Measurements from ENCODE around the gene CCDC178.
A peak's percentile ranks its signal among the peaks of the same experiment; 100 is the strongest.

Gene CCDC178

DNA sequence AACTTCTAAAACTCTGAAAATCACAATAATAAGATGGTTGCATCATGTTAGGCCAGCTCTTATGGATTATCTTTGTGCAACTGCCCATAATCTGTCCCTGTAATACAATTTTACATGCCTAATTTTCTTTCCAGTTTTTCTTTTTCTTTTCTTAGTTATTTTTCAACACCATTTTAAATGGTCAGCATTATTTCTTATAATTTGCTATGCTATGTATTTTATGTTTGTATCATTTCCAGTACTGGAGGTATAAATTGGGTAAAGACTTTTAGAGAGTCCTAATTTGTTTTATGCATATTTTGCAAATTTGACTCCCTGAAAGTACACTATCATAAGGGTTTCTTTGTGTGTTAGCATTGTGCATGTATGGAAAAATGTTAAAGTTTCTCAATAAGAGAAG lies 333.0 kb downstream of the CCDC178 start:
- DNase-seq (no peak), ATAC-seq (replicated peaks) (no peak)
- no peak overlapping the region for H3K27ac Mint-ChIP-seq
- H3K4me3 Mint-ChIP-seq: no peak overlapping the region
- H3K27me3 Mint-ChIP-seq: peaks cover 5 to 7% of the 10 kb centered on the region in 2 donors
- H3K36me3 Mint-ChIP-seq: no peaks in the 10 kb centered on the region
- H3K4me1 Mint-ChIP-seq: no peaks in the 10 kb centered on the region
- no peaks in the 10 kb centered on the region for H3K9me3 Mint-ChIP-seq

DNA sequence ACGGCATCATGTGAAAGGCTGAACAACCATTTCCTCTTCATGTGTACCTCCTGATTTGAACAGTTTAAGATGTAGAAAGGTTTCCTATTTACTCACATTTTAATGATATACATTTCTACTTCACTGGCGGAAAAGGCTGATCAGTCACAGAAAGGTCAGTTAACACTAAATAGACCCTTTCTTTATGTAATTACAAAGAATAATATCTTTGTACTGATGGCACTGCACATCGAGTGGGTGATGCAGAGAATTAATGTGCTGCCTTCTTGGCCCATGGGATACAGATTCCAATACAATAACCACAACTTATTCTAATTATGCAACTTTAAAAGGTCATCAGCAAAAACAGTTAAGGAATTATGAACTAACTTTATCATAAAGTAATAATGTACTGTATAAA lies 339.2 kb downstream of the CCDC178 start:
- DNase-seq (no peak), ATAC-seq (replicated peaks) (no peak)
- no peak overlapping the region for H3K27ac Mint-ChIP-seq
- H3K4me3 Mint-ChIP-seq: no peak overlapping the region
- no peaks in the 10 kb centered on the region for H3K9me3 Mint-ChIP-seq
- H3K4me1 Mint-ChIP-seq: no peaks in the 10 kb centered on the region
- peaks cover 0 to under 1% of the 10 kb centered on the region in 2 donors for H3K27me3 Mint-ChIP-seq
- H3K36me3 Mint-ChIP-seq: no peaks in the 10 kb centered on the region

DNA sequence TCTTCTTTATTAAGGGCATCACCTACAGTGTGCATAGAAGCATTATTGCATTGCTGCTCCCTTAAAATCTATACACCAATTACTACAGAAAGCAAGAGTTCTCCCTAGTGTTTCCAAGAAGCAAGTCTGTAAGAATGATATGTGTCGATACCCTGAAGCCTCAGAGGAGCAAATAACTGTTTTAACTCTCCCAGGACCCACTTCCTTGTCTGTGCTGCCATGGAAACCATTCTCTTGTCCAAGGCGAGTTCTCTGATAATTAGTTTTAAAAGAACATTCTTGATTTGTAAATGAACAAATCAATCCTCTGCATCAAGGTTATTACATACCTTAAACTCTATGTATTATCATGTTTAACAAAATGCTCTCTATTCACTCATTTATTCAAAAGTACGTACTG lies 340.9 kb downstream of the CCDC178 start:
- DNase-seq (no peak), ATAC-seq (replicated peaks) (no peak)
- no peaks in the 10 kb centered on the region for H3K36me3 Mint-ChIP-seq
- H3K4me3 Mint-ChIP-seq: no peak overlapping the region
- H3K27me3 Mint-ChIP-seq: no peaks in the 10 kb centered on the region
- no peak overlapping the region for H3K27ac Mint-ChIP-seq
- H3K4me1 Mint-ChIP-seq: no peaks in the 10 kb centered on the region
- H3K9me3 Mint-ChIP-seq: no peaks in the 10 kb centered on the region

DNA sequence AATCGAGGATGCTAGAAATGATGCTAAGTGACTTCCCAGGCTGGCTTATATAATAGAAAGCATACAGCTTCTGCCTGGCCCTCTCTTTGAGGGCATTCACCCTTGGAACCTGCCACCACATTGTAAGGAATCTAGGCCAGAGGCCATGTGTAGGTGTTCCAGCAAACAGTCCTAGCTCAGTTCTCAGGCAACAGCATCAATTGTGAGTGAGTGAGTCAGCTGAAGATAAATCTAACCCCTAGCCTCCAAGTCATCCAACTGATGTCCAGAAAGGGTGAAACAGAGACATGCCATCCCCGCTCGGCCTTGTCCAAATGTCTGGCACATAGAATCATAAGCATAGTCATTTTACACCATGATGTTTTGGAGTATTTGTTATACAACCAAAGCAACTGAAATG lies 343.4 kb downstream of the CCDC178 start:
- no peak for ATAC-seq (replicated peaks)
- DNase-seq: no peak
- no peak overlapping the region for H3K27ac Mint-ChIP-seq
- no peaks in the 10 kb centered on the region for H3K36me3 Mint-ChIP-seq
- no peaks in the 10 kb centered on the region for H3K9me3 Mint-ChIP-seq
- H3K27me3 Mint-ChIP-seq: no peaks in the 10 kb centered on the region
- no peaks in the 10 kb centered on the region for H3K4me1 Mint-ChIP-seq
- no peak overlapping the region for H3K4me3 Mint-ChIP-seq

DNA sequence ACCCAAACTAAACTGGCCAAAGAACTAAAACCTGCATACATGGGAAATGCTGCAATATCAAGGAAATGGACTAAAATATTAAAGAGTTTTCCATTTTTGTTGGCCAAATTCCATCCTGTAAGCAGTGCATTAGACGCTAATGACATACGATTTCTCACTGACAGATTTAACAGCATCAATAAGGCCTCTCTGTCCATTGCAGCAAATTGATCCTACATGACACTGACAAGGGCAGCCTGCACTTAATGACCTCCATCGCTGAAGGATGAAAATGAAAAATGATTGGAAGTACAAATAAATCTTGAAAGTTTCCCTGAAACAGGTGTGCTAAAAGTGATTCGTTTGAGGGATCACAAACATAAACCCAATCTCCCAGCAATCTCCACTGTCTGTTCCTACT lies 350.1 kb downstream of the CCDC178 start:
- no peak overlapping the region for H3K4me3 Mint-ChIP-seq
- H3K27ac Mint-ChIP-seq: no peak overlapping the region
- no peaks in the 10 kb centered on the region for H3K4me1 Mint-ChIP-seq
- ATAC-seq (replicated peaks) (no peak), DNase-seq (no peak)
- H3K36me3 Mint-ChIP-seq: no peaks in the 10 kb centered on the region
- no peaks in the 10 kb centered on the region for H3K27me3 Mint-ChIP-seq
- H3K9me3 Mint-ChIP-seq: no peaks in the 10 kb centered on the region

DNA sequence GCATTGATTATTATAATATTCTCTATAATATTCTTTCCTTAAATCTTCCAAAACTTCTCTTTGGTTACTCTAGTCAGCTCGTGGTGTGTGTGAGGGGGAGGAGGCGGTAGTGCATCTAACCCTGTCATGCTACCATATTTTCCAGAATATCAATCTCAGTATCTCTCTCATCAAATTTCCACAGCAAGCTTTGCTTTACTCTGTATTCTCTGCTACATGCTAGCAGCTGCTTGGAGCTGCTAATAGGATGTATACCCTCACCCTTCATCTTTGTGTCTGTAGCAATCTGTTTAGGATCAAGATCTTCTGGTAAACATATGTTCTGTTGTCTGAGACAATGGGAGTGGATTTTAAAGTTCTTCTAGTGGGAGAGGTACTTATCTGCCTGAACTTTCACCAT lies 363.9 kb downstream of the CCDC178 start:
- ATAC-seq (replicated peaks): no peak
- no peak overlapping the region for H3K27ac Mint-ChIP-seq
- H3K4me1 Mint-ChIP-seq: no peaks in the 10 kb centered on the region
- H3K36me3 Mint-ChIP-seq: no peaks in the 10 kb centered on the region
- peaks cover 5 to 17% of the 10 kb centered on the region in 2 donors for H3K27me3 Mint-ChIP-seq
- H3K9me3 Mint-ChIP-seq: peaks cover 0 to 3% of the 10 kb centered on the region in 2 donors
- DNase-seq: no peak
- H3K4me3 Mint-ChIP-seq: no peak overlapping the region

DNA sequence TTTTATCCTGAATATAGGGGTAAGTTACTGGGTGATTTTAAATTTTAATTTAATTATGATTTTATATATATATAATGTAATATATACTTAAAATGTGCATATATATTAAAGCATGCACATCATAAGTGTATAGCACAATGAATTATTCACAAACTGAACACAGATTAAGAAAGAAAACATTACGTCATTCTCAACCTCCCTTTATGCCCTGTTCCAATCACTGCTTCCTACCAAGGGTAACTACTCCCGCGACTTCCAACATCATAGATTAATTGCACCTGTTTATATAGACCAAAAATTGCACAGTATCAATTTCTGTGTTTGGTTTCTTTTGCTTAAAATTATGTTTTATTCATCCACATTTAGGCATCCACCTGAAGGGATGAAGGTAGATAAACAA lies 366.4 kb downstream of the CCDC178 start:
- ATAC-seq (replicated peaks): no peak
- H3K9me3 Mint-ChIP-seq: peaks cover 0 to 2% of the 10 kb centered on the region in 2 donors

DNA sequence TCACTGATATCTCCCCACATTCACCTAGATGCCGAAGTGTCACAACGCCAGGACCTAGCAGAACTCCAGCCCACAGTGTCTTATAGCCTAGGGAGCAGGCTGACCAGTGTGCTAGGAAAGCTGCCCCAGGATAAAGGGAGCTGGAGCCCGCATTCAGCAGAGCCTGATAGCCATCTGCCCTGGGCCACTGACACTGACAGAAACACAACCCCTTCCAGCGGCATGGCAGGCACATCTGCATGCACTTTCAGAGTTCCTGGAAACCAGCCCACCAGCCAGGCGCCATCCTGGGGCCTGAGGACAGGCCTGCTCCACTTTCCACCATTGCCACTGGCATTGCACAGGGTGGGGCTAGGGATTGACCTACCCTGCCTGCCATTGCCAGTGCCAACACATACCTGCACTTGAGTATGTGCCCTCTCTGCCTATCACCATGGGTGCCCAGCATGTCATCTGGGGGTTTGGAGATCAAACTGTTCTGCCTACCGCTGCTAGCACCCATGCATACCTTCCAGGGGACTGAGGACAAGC lies 377.6 kb downstream of the CCDC178 start:
- Mint-ChIP-seq H3K36me3 (no peaks in the 10 kb centered on the region), H3K4me3 (no peak overlapping the region), H3K27me3 (peaks cover 21 to 23% of the 10 kb centered on the region in 2 donors), H3K27ac (no peak overlapping the region), H3K9me3 (peaks cover 5 to 8% of the 10 kb centered on the region in 2 donors), H3K4me1 (no peaks in the 10 kb centered on the region)
- ATAC-seq (replicated peaks) (peak in 1 of 2 donors; percentile 14), DNase-seq (no peak)

More for the DNA sequence above, 366.4 kb downstream of the CCDC178 start:
- Mint-ChIP-seq H3K27me3 (peaks cover 5 to 17% of the 10 kb centered on the region in 2 donors), H3K36me3 (no peaks in the 10 kb centered on the region), H3K4me3 (no peak overlapping the region), H3K27ac (no peak overlapping the region), H3K4me1 (no peaks in the 10 kb centered on the region)
- DNase-seq: no peak

DNA sequence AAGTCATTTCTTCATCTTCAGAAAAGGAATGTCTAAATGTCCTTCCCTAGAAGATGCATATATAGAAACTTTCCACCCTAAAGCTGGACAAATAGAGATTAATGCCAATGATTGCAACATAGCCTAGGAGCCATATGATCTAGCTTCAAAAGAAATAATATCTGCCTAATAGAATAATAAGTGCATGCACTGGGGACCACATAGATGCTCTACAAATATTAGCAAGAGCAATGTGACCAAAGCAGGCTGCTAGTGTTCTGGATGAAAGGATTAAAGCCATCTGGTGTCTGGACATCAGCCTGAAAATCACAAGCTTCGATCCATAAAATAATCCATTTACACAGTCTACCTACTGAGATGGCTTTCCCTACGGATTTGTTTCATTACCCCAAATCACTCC lies 387.6 kb downstream of the CCDC178 start:
- Mint-ChIP-seq H3K4me3 (no peak overlapping the region), H3K27me3 (peaks cover 5 to 6% of the 10 kb centered on the region in 2 donors), H3K4me1 (no peaks in the 10 kb centered on the region), H3K36me3 (no peaks in the 10 kb centered on the region), H3K27ac (no peak overlapping the region), H3K9me3 (no peaks in the 10 kb centered on the region)
- DNase-seq (no peak), ATAC-seq (replicated peaks) (no peak)

DNA sequence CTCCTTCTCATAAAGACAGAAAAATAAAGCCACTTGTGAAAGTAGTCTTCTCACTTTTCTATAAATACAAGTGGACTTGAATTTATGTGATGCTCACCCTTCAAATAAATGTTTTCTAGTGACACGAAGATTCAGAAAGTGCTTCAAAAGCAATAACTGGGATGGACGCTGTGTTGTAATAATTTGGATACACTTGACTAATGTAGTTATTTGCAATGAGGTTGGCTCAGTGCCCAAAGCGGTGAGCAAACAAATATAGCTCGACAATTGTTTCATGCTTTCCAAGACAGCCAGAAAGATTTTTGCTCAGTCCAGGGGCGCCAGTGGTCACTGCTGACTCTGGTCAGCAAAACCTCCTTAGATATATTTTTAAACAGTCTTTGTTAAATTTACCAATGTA lies 389.1 kb downstream of the CCDC178 start:
- no peaks in the 10 kb centered on the region for H3K4me1 Mint-ChIP-seq
- H3K36me3 Mint-ChIP-seq: no peaks in the 10 kb centered on the region
- no peak overlapping the region for H3K4me3 Mint-ChIP-seq
- DNase-seq (no peak), ATAC-seq (replicated peaks) (no peak)
- peaks cover 4 to 5% of the 10 kb centered on the region in 2 donors for H3K27me3 Mint-ChIP-seq
- H3K27ac Mint-ChIP-seq: no peak overlapping the region
- no peaks in the 10 kb centered on the region for H3K9me3 Mint-ChIP-seq

DNA sequence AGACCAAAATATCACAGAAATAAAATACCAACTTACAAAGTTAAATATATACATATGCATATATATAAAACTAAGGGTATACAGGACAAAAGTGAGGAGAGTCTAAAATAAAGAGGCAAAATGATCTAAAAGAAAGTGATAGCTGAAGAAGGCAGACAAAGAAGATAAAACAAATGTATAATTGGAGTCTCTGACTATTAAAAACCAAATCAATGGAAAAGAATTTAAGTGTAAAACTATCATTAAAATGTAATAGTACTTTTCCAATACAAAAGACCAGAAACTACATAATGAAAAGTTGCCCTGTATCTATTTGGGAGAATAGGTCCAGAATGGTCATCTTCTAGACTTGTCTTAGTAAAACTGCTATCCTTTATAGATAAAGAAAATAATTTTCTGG lies 400.3 kb downstream of the CCDC178 start:
- H3K9me3 Mint-ChIP-seq: peaks cover 5 to 12% of the 10 kb centered on the region in 2 donors
- no peaks in the 10 kb centered on the region for H3K36me3 Mint-ChIP-seq
- H3K27me3 Mint-ChIP-seq: peaks cover 0 to 17% of the 10 kb centered on the region in 2 donors
- no peak overlapping the region for H3K4me3 Mint-ChIP-seq
- no peaks in the 10 kb centered on the region for H3K4me1 Mint-ChIP-seq
- DNase-seq: no peak
- ATAC-seq (replicated peaks): no peak
- H3K27ac Mint-ChIP-seq: no peak overlapping the region

DNA sequence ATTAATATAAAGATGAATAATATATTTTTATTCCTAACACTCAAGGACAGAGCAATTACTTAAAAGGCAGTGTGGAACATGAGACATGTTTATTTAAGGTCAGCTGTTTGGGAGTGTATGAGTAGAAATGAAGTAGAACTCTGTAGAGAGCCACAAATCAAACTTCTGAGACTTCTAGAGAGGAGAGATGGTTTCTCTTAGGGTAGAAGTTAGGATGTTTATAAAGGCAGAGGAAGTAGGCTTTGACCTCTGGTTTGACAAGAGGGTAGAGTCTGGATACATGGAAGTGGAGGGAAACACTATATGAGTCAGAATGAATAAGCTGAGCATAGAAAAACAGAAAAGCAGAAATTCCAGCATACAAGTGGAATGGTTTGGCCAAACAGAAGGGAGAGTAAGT lies 405.6 kb downstream of the CCDC178 start:
- no peaks in the 10 kb centered on the region for H3K36me3 Mint-ChIP-seq
- H3K27ac Mint-ChIP-seq: no peak overlapping the region
- H3K4me3 Mint-ChIP-seq: no peak overlapping the region
- DNase-seq: no peak
- H3K4me1 Mint-ChIP-seq: no peaks in the 10 kb centered on the region
- ATAC-seq (replicated peaks): no peak
- H3K27me3 Mint-ChIP-seq: peaks cover 0 to 14% of the 10 kb centered on the region in 2 donors
- peaks cover 0 to 5% of the 10 kb centered on the region in 2 donors for H3K9me3 Mint-ChIP-seq

DNA sequence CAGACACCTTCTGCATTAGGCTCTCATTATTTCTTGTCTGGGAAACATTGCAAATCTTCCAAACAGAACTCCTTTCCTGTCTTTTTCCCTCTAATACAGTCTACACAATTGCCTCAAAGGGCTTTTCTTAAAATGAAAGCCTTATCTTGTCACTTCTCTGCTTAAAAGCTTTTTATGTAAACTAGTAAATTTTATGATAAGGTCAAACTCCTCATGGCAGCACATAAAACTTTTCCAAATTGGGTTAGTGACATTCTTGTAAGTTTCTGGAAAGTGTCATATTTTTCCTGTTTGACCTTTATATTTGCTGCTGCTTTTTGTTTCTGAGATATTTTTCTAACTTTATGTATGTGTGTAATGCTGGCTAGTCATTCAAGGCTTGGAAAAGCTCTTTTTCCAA lies 406.3 kb downstream of the CCDC178 start:
- Mint-ChIP-seq H3K4me1 (no peaks in the 10 kb centered on the region), H3K27ac (no peak overlapping the region)
- no peak for DNase-seq

DNA sequence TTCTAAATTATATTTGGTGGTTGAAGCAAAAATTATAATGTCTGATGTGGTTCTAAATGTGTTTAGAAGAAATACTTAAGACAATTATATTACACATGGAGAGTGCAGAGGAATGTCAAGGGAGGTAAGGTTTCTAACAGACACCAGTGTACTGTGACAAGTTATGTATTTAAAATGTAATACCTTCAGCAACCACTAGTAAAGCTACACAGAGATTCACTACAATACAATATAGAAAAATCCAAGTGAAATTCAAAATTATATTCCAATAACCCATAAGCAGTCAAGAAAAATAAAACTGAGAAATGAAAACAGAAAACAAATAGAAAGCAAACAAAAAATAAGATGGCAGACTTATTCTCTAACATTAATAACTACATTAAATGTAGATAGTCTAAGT lies 418.2 kb downstream of the CCDC178 start:
- H3K9me3 Mint-ChIP-seq: no peaks in the 10 kb centered on the region
- no peak overlapping the region for H3K4me3 Mint-ChIP-seq
- DNase-seq (no peak), ATAC-seq (replicated peaks) (no peak)
- H3K27me3 Mint-ChIP-seq: peaks cover 10 to 25% of the 10 kb centered on the region in 2 donors
- H3K36me3 Mint-ChIP-seq: no peaks in the 10 kb centered on the region
- no peaks in the 10 kb centered on the region for H3K4me1 Mint-ChIP-seq
- H3K27ac Mint-ChIP-seq: no peak overlapping the region

More for the DNA sequence above, 406.3 kb downstream of the CCDC178 start:
- no peak for ATAC-seq (replicated peaks)
- Mint-ChIP-seq H3K4me3 (no peak overlapping the region), H3K27me3 (peaks cover 0 to 14% of the 10 kb centered on the region in 2 donors), H3K9me3 (no peaks in the 10 kb centered on the region), H3K36me3 (no peaks in the 10 kb centered on the region)

DNA sequence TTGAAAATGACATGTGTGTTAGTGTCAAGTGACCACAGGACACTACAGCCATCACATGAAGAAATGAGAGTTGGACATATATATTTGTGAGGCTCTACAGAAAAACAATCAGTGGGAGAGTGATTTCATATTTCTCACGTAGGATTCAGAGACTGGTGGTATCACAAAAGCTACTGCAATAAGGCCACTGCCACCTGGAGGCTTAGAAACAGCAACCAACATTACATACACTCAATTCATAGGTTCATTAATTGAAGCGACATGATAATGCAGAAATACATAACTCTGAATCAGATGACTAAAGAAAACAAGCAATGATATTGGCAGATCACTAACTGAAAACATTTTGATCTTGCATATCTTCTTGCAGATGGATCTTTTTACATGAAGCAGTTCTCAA lies 419.6 kb downstream of the CCDC178 start:
- ATAC-seq (replicated peaks): no peak
- Mint-ChIP-seq H3K36me3 (no peaks in the 10 kb centered on the region), H3K27me3 (peaks cover 7 to 20% of the 10 kb centered on the region in 2 donors), H3K4me3 (no peak overlapping the region), H3K27ac (no peak overlapping the region), H3K4me1 (no peaks in the 10 kb centered on the region), H3K9me3 (no peaks in the 10 kb centered on the region)
- DNase-seq: no peak

All from stimulated activated naive B cell treated with anti-CD40 and anti-IgM and Interleukin-4, amounts not matched to agents 10 μg/mL and 1 μg/mL and 100 μg/mL, for 72 hours (primary cell).